SK-N-SH treated with all-trans-retinoic acid at 6 μM for 48 hours (cell line): ENCODE measurements around the gene MYO3A.

Experiments used
- ATAC-seq: fragments of 200-7000 bp; cut with Tn5 transposase; 3 replicates; pipeline ENCODE4 v1.9.1; 2020; ENCODE audit warnings: mild to moderate bottlenecking, moderate library complexity
- ARNTL ChIP-seq: fragments of 450-650 bp; formaldehyde crosslinking; IDR thresholded peaks from 2 replicates; pipeline ENCODE4 v1.5.0; 2020; ENCODE audit warnings: low read depth, mild to moderate bottlenecking, moderate library complexity, borderline replicate concordance
- BACH2 ChIP-seq: fragments of 250-450 bp; sonication (Bioruptor Pico); IDR thresholded peaks from 2 replicates; pipeline ENCODE4 v1.9.0; 2021; ENCODE audit warnings: mild to moderate bottlenecking, borderline replicate concordance
- CSDC2 ChIP-seq: fragments of 250-450 bp; sonication (Bioruptor Pico); IDR thresholded peaks from 2 replicates; pipeline ENCODE4 v1.5.0; 2020; ENCODE audit warnings: mild to moderate bottlenecking, moderate library complexity
- ESRRG ChIP-seq: fragments of 250-450 bp; sonication (Bioruptor Pico); IDR thresholded peaks from 2 replicates; pipeline ENCODE4 v1.6.1; 2021; ENCODE audit warnings: mild to moderate bottlenecking
- GLIS3 ChIP-seq: fragments of 250-450 bp; sonication (Bioruptor Pico); IDR thresholded peaks from 2 replicates; pipeline ENCODE4 v1.5.0; 2020; ENCODE audit warnings: mild to moderate bottlenecking, moderate library complexity
- ISL1 ChIP-seq: fragments of 250-450 bp; sonication (Bioruptor Pico); IDR thresholded peaks from 2 replicates; pipeline ENCODE4 v2.1.2; 2022; ENCODE audit warnings: mild to moderate bottlenecking, moderate library complexity
- OSR1 ChIP-seq: fragments of 250-450 bp; sonication (Bioruptor Pico); IDR thresholded peaks from 2 replicates; pipeline ENCODE4 v1.8.0; 2022; ENCODE audit warnings: moderate library complexity, mild to moderate bottlenecking, inconsistent platforms
- PPARA ChIP-seq: fragments of 250-450 bp; sonication (Bioruptor Pico); IDR thresholded peaks from 2 replicates; pipeline ENCODE4 v1.5.0; 2020; ENCODE audit warnings: mild to moderate bottlenecking, borderline replicate concordance
- RARB ChIP-seq: fragments of 250-450 bp; sonication (Bioruptor Pico); IDR thresholded peaks from 2 replicates; pipeline ENCODE4 v1.8.0; 2021; ENCODE audit warnings: mild to moderate bottlenecking, moderate library complexity
- SNAI2 ChIP-seq: fragments of 250-450 bp; sonication (Bioruptor Pico); IDR thresholded peaks from 2 replicates; pipeline ENCODE4 v1.5.0; 2020; ENCODE audit warnings: mild to moderate bottlenecking, moderate library complexity
- TCF4 ChIP-seq: fragments of 250-450 bp; sonication (Bioruptor Pico); IDR thresholded peaks from 2 replicates; pipeline ENCODE4 v1.8.0; 2021; ENCODE audit warnings: mild to moderate bottlenecking, moderate library complexity, borderline replicate concordance
- TOX ChIP-seq: fragments of 250-450 bp; sonication (Bioruptor Pico); IDR thresholded peaks from 2 replicates; pipeline ENCODE4 v1.8.0; 2021; ENCODE audit warnings: mild to moderate bottlenecking, moderate library complexity, borderline replicate concordance
- ZC3H10 ChIP-seq: fragments of 250-450 bp; sonication (Bioruptor Pico); IDR thresholded peaks from 2 replicates; pipeline ENCODE4 v1.5.1; 2021; ENCODE audit warnings: mild to moderate bottlenecking, moderate library complexity
- ZFP3 ChIP-seq: fragments of 250-450 bp; sonication (Bioruptor Pico); IDR thresholded peaks from 2 replicates; pipeline ENCODE4 v1.5.0; 2020; ENCODE audit warnings: mild to moderate bottlenecking, moderate library complexity
- ZFP30 ChIP-seq: fragments of 450-650 bp; formaldehyde crosslinking; IDR thresholded peaks from 2 replicates; pipeline ENCODE4 v1.5.0; 2022; ENCODE audit warnings: mild to moderate bottlenecking, moderate library complexity
- ZNF565 ChIP-seq: fragments of 450-650 bp; formaldehyde crosslinking; conservative IDR thresholded peaks from 2 replicates; pipeline ENCODE4 v1.5.0; 2020; ENCODE audit warnings: low read depth, mild to moderate bottlenecking, moderate library complexity
- ZNF70 ChIP-seq: fragments of 450-650 bp; formaldehyde crosslinking; IDR thresholded peaks from 2 replicates; pipeline ENCODE4 v1.5.0; 2020; ENCODE audit warnings: mild to moderate bottlenecking, moderate library complexity
- ZNF8 ChIP-seq: fragments of 450-650 bp; formaldehyde crosslinking; IDR thresholded peaks from 2 replicates; pipeline ENCODE4 v1.5.0; 2020; ENCODE audit warnings: mild to moderate bottlenecking, moderate library complexity
- TF ChIP-seq, protein P1 (sequence below): fragments of 250-450 bp; sonication (Bioruptor Pico); IDR thresholded peaks from 2 replicates; pipeline ENCODE4 v1.5.1; 2020; ENCODE audit warnings: low read depth, mild to moderate bottlenecking, moderate library complexity
- TF ChIP-seq, protein P2 (sequence below): fragments of 250-450 bp; sonication (Bioruptor Pico); IDR thresholded peaks from 2 replicates; pipeline ENCODE4 v1.8.0; 2021; ENCODE audit warnings: low read depth, mild to moderate bottlenecking, moderate library complexity, borderline replicate concordance
- TF ChIP-seq, protein P3 (sequence below): fragments of 250-450 bp; sonication (Bioruptor Pico); IDR thresholded peaks from 2 replicates; pipeline ENCODE4 v1.5.0; 2020; ENCODE audit warnings: mild to moderate bottlenecking, moderate library complexity
- TF ChIP-seq, protein P4 (sequence below): fragments of 250-450 bp; sonication (Bioruptor Pico); IDR thresholded peaks from 2 replicates; pipeline ENCODE4 v1.8.0; 2020; ENCODE audit warnings: mild to moderate bottlenecking, moderate library complexity, borderline replicate concordance

MYO3A gene

DNA sequence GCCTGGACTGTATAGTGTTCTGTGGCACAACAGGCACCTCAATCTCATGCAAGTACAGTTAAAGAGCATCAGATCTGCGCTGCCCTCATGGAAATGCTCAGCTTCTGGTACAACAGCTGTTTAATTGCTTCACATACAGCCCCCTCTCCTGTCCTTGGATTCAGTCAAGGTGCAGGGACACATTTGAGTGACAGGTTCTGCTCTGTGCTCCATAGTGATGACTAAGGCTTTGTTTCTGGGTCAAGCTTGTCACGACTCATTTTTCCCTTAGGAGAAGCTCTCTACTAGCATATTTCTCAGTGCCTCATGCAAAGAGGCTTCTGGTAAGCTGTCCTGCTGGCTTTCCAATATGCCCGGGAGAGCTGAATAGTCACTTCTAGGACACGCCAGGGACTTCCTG is 26.8 kb upstream of the MYO3A start (continued):
- TF ChIP-seq ARNTL (CRISPR knock-in tag): no peak

DNA sequence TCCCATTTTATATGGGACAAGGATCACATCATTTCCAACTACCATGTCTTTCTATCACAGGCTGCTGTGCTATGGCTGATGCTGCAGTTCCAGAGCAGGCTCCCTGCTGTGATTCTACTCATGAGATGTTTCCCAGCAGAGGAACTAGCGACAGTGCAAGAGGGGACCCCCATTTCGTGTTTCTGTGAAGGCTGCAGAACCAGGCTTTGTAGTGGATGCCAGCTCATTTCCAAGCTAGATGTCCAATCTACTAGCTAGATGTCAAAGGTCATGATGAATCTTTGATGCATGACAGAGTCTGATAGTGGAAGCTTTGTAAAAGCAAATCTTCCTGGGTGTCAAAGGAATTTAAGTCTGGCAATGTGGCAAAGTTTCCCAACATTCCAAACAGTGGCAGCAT is 21.2 kb upstream of the MYO3A start:
- TF ChIP-seq, protein P1, sequence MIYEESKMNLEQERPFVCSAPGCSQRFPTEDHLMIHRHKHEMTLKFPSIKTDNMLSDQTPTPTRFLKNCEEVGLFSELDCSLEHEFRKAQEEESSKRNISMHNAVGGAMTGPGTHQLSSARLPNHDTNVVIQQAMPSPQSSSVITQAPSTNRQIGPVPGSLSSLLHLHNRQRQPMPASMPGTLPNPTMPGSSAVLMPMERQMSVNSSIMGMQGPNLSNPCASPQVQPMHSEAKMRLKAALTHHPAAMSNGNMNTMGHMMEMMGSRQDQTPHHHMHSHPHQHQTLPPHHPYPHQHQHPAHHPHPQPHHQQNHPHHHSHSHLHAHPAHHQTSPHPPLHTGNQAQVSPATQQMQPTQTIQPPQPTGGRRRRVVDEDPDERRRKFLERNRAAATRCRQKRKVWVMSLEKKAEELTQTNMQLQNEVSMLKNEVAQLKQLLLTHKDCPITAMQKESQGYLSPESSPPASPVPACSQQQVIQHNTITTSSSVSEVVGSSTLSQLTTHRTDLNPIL (CRISPR knock-in tag): no peak
- TF ChIP-seq, protein P2, sequence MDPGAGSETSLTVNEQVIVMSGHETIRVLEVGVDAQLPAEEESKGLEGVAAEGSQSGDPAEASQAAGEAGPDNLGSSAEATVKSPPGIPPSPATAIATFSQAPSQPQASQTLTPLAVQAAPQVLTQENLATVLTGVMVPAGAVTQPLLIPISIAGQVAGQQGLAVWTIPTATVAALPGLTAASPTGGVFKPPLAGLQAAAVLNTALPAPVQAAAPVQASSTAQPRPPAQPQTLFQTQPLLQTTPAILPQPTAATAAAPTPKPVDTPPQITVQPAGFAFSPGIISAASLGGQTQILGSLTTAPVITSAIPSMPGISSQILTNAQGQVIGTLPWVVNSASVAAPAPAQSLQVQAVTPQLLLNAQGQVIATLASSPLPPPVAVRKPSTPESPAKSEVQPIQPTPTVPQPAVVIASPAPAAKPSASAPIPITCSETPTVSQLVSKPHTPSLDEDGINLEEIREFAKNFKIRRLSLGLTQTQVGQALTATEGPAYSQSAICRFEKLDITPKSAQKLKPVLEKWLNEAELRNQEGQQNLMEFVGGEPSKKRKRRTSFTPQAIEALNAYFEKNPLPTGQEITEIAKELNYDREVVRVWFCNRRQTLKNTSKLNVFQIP (CRISPR knock-in tag): no peak
- no peak for TF ChIP-seq BACH2 (CRISPR knock-in tag)
- no peak for TF ChIP-seq SNAI2
- no peak for TF ChIP-seq TOX
- no peak for TF ChIP-seq ZFP30 (CRISPR knock-in tag)
- TF ChIP-seq ZNF70 (CRISPR knock-in tag): no peak
- no peak for TF ChIP-seq RARB (CRISPR knock-in tag)
- no peak for TF ChIP-seq ZNF8 (CRISPR knock-in tag)
- TF ChIP-seq PPARA: no peak
- no peak for ATAC-seq

DNA sequence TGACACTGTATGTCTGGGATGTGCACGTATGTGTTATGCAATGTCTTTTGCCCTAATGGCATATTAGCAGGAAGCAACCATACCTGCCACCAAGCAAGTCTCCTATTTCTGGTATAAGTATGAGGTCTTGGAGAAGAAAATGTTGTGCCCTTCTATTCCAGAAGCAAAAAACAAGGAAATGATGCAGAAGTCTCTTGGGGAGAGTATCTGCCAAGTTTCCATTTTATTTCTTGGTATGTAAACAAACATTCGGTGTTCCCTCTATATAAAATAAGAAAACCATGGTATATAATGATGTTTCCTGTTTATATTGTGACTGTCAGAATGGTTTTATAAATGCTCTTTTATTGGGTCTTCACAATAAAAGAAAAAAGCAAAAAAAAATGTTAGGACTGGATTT is 19.3 kb upstream of the MYO3A start:
- ATAC-seq: no peak
- TF ChIP-seq ZNF70 (CRISPR knock-in tag) (no peak), SNAI2 (no peak), ZNF8 (CRISPR knock-in tag) (no peak), TOX (no peak), CSDC2 (CRISPR knock-in tag) (no peak), ZC3H10 (no peak), ZFP30 (CRISPR knock-in tag) (no peak), ZNF565 (CRISPR knock-in tag) (no peak), OSR1 (CRISPR knock-in tag) (no peak), ARNTL (CRISPR knock-in tag) (no peak), BACH2 (CRISPR knock-in tag) (no peak), ESRRG (CRISPR knock-in tag) (no peak), GLIS3 (CRISPR knock-in tag) (no peak), TCF4 (CRISPR knock-in tag) (no peak)
- TF ChIP-seq, protein P3, sequence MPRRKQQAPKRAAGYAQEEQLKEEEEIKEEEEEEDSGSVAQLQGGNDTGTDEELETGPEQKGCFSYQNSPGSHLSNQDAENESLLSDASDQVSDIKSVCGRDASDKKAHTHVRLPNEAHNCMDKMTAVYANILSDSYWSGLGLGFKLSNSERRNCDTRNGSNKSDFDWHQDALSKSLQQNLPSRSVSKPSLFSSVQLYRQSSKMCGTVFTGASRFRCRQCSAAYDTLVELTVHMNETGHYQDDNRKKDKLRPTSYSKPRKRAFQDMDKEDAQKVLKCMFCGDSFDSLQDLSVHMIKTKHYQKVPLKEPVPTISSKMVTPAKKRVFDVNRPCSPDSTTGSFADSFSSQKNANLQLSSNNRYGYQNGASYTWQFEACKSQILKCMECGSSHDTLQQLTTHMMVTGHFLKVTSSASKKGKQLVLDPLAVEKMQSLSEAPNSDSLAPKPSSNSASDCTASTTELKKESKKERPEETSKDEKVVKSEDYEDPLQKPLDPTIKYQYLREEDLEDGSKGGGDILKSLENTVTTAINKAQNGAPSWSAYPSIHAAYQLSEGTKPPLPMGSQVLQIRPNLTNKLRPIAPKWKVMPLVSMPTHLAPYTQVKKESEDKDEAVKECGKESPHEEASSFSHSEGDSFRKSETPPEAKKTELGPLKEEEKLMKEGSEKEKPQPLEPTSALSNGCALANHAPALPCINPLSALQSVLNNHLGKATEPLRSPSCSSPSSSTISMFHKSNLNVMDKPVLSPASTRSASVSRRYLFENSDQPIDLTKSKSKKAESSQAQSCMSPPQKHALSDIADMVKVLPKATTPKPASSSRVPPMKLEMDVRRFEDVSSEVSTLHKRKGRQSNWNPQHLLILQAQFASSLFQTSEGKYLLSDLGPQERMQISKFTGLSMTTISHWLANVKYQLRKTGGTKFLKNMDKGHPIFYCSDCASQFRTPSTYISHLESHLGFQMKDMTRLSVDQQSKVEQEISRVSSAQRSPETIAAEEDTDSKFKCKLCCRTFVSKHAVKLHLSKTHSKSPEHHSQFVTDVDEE (CRISPR knock-in tag): no peak

DNA sequence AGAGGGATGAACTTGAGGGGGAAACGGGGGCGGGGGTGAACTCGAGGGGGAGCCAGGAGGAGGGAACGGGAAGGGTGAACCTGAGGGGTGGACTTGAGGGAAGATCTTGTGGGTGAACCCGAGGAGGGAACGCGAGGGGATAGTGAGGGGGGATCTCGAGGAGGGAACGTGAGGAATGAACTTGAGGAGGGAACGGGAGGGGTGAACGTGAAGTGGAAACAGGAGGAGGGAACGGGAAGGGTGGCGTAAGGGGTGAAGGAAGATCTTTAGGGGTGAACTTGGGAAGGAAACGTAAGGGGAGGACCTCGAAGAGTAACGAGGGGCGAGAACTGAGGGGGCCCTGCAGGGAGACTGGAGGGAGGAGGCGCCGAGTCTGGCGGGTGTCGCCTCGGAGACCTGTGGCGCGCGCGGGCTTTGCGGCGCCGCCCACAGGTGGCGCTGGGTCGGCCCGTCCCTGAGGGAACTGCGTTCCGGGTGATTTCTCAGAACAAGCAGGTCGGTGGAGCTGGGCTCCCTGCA is 651 bp downstream of the MYO3A start:
- ATAC-seq: no peak; the same call in 2 of the 3 replicates
- TF ChIP-seq ZNF8 (CRISPR knock-in tag): no peak
- TF ChIP-seq ZFP30 (CRISPR knock-in tag): no peak
- no peak for TF ChIP-seq ARNTL (CRISPR knock-in tag)
- TF ChIP-seq ZNF70 (CRISPR knock-in tag): no peak
- TF ChIP-seq ZC3H10: no peak
- no peak for TF ChIP-seq OSR1 (CRISPR knock-in tag)
- TF ChIP-seq, protein P2 (CRISPR knock-in tag): no peak
- TF ChIP-seq, protein P4, sequence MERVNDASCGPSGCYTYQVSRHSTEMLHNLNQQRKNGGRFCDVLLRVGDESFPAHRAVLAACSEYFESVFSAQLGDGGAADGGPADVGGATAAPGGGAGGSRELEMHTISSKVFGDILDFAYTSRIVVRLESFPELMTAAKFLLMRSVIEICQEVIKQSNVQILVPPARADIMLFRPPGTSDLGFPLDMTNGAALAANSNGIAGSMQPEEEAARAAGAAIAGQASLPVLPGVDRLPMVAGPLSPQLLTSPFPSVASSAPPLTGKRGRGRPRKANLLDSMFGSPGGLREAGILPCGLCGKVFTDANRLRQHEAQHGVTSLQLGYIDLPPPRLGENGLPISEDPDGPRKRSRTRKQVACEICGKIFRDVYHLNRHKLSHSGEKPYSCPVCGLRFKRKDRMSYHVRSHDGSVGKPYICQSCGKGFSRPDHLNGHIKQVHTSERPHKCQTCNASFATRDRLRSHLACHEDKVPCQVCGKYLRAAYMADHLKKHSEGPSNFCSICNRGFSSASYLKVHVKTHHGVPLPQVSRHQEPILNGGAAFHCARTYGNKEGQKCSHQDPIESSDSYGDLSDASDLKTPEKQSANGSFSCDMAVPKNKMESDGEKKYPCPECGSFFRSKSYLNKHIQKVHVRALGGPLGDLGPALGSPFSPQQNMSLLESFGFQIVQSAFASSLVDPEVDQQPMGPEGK: no peak
- TF ChIP-seq ZFP3 (CRISPR knock-in tag): no peak
- TF ChIP-seq, protein P1 (CRISPR knock-in tag): no peak
- no peak for TF ChIP-seq ISL1 (CRISPR knock-in tag)
- no peak for TF ChIP-seq RARB (CRISPR knock-in tag)
- no peak for TF ChIP-seq ESRRG (CRISPR knock-in tag)
- no peak for TF ChIP-seq TCF4 (CRISPR knock-in tag)
- TF ChIP-seq BACH2 (CRISPR knock-in tag): no peak
- no peak for TF ChIP-seq ZNF565 (CRISPR knock-in tag)
- TF ChIP-seq CSDC2 (CRISPR knock-in tag): no peak
- TF ChIP-seq TOX: no peak
- no peak for TF ChIP-seq SNAI2
